Measurements from ENCODE around the gene RBM33.
A peak's percentile ranks its signal among the peaks of the same experiment; 100 is the strongest.

DNA sequence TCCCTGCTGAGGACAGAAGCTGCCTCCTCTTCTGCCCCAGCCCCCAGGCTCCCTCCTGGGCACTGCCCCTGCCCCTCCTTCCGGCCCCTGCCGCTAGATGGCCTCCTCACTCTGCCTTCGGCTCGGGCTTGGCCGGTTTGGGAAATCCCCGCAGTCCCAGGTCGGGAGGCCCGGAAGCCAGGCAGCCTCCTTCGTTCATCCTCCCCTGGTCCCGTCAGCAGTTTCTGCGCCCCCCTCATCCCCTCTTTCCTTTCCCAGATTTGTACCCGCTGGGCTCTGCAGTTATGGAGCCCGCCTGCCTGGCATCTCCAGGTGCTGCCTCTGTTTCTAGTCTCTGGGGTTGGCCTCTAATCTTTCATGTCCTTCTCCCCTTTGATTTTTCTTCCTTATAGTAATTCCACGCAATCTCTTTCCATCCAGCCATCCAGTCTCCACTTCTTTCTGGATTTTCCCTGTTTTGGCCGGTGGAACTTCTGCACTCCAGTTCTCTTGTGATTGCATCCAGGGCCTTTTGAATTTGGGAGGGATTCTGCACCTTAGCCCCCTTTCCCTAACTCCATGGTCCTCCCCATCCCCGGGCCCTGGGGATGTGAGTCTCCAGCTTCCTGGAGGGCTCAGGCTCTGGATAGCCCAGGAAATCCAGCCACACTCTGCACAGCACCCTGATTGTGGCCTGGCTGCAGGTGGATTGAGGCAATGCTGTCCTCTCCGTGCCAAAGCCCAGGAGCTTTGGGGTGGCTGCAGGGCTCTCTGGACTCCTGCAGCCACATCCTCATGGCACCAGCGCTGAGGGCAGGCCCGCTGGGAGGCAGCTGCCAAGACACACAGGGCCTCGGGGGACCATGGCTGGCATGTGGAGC lies 171.1 kb downstream of the RBM33 start:
- TF ChIP-seq, protein P1, sequence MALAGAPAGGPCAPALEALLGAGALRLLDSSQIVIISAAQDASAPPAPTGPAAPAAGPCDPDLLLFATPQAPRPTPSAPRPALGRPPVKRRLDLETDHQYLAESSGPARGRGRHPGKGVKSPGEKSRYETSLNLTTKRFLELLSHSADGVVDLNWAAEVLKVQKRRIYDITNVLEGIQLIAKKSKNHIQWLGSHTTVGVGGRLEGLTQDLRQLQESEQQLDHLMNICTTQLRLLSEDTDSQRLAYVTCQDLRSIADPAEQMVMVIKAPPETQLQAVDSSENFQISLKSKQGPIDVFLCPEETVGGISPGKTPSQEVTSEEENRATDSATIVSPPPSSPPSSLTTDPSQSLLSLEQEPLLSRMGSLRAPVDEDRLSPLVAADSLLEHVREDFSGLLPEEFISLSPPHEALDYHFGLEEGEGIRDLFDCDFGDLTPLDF (CRISPR knock-in tag; IDR thresholded peaks at IDR 0.05), result no peak
- TF ChIP-seq ELF4 (CRISPR knock-in tag; IDR thresholded peaks at IDR 0.05; ENCODE audit: low read depth) (no peak), ZBTB21 (CRISPR knock-in tag; IDR thresholded peaks at IDR 0.05; ENCODE audit: borderline replicate concordance) (no peak), KAT7 (CRISPR knock-in tag; IDR thresholded peaks at IDR 0.05; ENCODE audit: borderline replicate concordance) (no peak), JUN (CRISPR knock-in tag; IDR thresholded peaks at IDR 0.05) (no peak), NR1H2 (CRISPR knock-in tag; IDR thresholded peaks at IDR 0.05) (no peak), SP1 (CRISPR knock-in tag; conservative IDR thresholded peaks at IDR 0.05) (no peak)
- TF ChIP-seq, protein P2, sequence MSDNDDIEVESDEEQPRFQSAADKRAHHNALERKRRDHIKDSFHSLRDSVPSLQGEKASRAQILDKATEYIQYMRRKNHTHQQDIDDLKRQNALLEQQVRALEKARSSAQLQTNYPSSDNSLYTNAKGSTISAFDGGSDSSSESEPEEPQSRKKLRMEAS (CRISPR knock-in tag; IDR thresholded peaks at IDR 0.05), result no peak
- TF ChIP-seq, protein P3, sequence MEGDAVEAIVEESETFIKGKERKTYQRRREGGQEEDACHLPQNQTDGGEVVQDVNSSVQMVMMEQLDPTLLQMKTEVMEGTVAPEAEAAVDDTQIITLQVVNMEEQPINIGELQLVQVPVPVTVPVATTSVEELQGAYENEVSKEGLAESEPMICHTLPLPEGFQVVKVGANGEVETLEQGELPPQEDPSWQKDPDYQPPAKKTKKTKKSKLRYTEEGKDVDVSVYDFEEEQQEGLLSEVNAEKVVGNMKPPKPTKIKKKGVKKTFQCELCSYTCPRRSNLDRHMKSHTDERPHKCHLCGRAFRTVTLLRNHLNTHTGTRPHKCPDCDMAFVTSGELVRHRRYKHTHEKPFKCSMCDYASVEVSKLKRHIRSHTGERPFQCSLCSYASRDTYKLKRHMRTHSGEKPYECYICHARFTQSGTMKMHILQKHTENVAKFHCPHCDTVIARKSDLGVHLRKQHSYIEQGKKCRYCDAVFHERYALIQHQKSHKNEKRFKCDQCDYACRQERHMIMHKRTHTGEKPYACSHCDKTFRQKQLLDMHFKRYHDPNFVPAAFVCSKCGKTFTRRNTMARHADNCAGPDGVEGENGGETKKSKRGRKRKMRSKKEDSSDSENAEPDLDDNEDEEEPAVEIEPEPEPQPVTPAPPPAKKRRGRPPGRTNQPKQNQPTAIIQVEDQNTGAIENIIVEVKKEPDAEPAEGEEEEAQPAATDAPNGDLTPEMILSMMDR (IDR thresholded peaks at IDR 0.05), result peak; percentile 76

All from WTC11 (cell line).